ENCODE results near the gene GTPBP2. TPM values are rescaled to one million over a fixed set of nuclear protein-coding genes. Genes with fewer than 3 reads are reported as not detected.

GTPBP2 gene
- total RNA-seq, 1 experiment from 2014 or later = 186 TPM

DNA sequence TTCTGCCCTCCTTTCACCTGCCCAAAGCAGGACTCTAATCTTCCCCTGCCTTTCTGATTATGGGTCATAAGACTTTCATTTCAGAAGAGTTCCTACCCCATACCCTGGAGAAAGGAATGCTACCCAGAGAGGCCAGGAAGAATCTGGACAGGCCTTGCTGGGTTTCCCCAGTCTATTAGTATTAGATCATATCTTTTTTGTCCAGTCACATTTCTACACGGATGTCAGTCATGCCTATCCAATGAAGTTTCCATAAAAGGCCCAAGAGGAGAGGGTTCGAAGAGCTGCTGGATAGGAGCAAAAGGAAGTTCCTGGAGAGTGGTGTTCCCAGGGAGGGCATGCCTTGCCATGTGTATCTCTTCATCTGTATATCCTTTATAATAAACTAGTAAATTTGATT is 49.9 kb downstream of the GTPBP2 start:
- TF ChIP-seq, protein P1, sequence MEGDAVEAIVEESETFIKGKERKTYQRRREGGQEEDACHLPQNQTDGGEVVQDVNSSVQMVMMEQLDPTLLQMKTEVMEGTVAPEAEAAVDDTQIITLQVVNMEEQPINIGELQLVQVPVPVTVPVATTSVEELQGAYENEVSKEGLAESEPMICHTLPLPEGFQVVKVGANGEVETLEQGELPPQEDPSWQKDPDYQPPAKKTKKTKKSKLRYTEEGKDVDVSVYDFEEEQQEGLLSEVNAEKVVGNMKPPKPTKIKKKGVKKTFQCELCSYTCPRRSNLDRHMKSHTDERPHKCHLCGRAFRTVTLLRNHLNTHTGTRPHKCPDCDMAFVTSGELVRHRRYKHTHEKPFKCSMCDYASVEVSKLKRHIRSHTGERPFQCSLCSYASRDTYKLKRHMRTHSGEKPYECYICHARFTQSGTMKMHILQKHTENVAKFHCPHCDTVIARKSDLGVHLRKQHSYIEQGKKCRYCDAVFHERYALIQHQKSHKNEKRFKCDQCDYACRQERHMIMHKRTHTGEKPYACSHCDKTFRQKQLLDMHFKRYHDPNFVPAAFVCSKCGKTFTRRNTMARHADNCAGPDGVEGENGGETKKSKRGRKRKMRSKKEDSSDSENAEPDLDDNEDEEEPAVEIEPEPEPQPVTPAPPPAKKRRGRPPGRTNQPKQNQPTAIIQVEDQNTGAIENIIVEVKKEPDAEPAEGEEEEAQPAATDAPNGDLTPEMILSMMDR (IDR thresholded peaks at IDR 0.05; ENCODE audit: unreplicated experiment) = no peak

DNA sequence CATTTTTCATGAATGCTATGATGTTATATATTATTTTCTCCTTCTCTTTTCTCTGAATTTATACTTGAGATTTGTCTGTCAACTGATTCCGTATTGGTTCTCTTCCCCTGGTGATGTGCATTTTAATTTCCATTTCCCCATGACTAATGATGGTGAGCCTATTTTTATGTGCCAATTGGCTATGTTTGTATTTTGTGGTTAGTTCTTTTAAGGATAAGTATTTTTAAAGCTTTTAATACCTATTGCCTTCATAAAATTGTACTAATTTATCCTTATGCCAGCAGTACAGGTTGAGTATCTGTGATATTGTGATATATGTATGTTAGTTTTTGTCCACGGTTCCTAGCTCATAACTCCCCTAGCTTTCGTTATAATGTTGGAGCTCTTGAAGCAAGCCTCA is 50.3 kb downstream of the GTPBP2 start:
- DNase-seq = no peak
- CTCF ChIA-PET = no interaction called here

More for the DNA sequence above, 49.9 kb downstream of the GTPBP2 start:
- peak overlapping the region; percentile 23 for H3K4me3 Mint-ChIP-seq (ENCODE audit: low read depth, unreplicated experiment)
- no peak for DNase-seq
- CTCF ChIA-PET = no interaction called here
- H3K4me1 Mint-ChIP-seq (ENCODE audit: low read depth, unreplicated experiment) = peaks cover 26% of the 10 kb centered on the region
- H3K27me3 Mint-ChIP-seq (ENCODE audit: unreplicated experiment) = no peaks in the 10 kb centered on the region
- H3K9me3 Mint-ChIP-seq (ENCODE audit: low read depth, unreplicated experiment) = no peaks in the 10 kb centered on the region
- H3K36me3 Mint-ChIP-seq (ENCODE audit: insufficient read depth, unreplicated experiment) = peaks cover 55% of the 10 kb centered on the region
- no TSS peak for BruUV-seq (replicated peaks)
- peak overlapping the region; percentile 96 for H3K27ac Mint-ChIP-seq (ENCODE audit: unreplicated experiment)
- intact Hi-C loops (cut with micrococcal nuclease; ENCODE audit: unreplicated experiment) = no loop called here

DNA sequence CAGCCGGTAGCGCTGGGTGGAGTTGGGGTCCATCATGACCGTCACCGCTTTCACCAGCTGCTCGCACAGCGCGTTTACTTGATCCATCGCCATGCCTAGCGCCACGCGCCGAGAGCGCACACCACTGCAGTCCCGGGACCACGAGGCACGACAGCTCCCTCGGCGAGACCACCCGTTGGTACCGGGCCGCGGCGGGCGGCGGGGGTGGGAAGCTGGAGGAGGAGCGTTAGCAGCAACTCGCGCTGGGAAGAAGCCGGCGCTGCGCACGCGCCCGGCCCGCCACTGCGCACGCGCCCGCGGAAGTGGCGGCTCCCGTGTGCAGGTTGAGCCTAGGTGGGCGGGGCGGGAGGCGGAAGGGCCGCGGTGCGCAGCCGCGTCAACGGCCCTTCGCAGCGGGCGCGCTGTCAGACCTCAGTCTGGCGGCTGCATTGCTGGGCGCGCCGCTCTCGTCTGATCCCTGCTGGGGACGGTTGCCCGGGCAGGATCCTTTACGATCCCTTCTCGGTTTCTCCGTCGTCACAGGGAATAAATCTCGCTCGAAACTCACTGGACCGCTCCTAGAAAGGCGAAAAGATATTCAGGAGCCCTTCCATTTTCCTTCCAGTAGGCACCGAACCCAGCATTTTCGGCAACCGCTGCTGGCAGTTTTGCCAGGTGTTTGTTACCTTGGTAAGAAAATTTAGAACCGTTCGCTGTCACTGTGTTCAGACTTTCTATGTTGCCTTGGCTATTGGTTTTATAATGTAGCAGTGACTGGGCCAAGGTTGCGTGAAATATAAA is 53.1 kb downstream of the GTPBP2 start, which contains the start of the genes POLH and XPO5:
Gene POLH (plus strand): TSS at position 414 of the 780 bp plus-strand sequence. CDS start 6,135 bp downstream, outside the sequence.
Gene XPO5 (minus strand): TSS at position 267 of the 780 bp plus-strand sequence. CDS start 174 bp downstream, at position 93.
- H3K4me1 Mint-ChIP-seq (ENCODE audit: low read depth, unreplicated experiment) = peaks cover 32% of the 10 kb centered on the region
- H3K27ac Mint-ChIP-seq (ENCODE audit: unreplicated experiment) = peak within 1 kb of the TSS; percentile 96
- no TSS peak for BruUV-seq (replicated peaks)
- TF ChIP-seq, protein P1 (IDR thresholded peaks at IDR 0.05; ENCODE audit: unreplicated experiment) = peak; percentile 11
- H3K4me3 Mint-ChIP-seq (ENCODE audit: low read depth, unreplicated experiment) = peak within 1 kb of the TSS; percentile 100
- H3K27me3 Mint-ChIP-seq (ENCODE audit: unreplicated experiment) = no peaks in the 10 kb centered on the region
- H3K36me3 Mint-ChIP-seq (ENCODE audit: insufficient read depth, unreplicated experiment) = peaks cover 58% of the 10 kb centered on the region
- DNase-seq = peak; percentile 98
- CTCF ChIA-PET = interaction anchor here (0.6 to 1.5 kb wide), 3 partner anchors 12 to 195 kb away, joined by 3 to 4 read pairs (median 3); no protein-coding TSS in a partner anchor
- no peaks in the 10 kb centered on the region for H3K9me3 Mint-ChIP-seq (ENCODE audit: low read depth, unreplicated experiment)
- intact Hi-C loops (cut with micrococcal nuclease; ENCODE audit: unreplicated experiment) = no loop called here

More for the DNA sequence above, 50.3 kb downstream of the GTPBP2 start:
- Mint-ChIP-seq H3K9me3 (ENCODE audit: low read depth, unreplicated experiment) (no peaks in the 10 kb centered on the region), H3K27ac (ENCODE audit: unreplicated experiment) (peak overlapping the region; percentile 96), H3K36me3 (ENCODE audit: insufficient read depth, unreplicated experiment) (peaks cover 50% of the 10 kb centered on the region), H3K4me3 (ENCODE audit: low read depth, unreplicated experiment) (peak overlapping the region; percentile 23), H3K4me1 (ENCODE audit: low read depth, unreplicated experiment) (peaks cover 26% of the 10 kb centered on the region), H3K27me3 (ENCODE audit: unreplicated experiment) (no peaks in the 10 kb centered on the region)
- intact Hi-C loops (cut with micrococcal nuclease; ENCODE audit: unreplicated experiment) = no loop called here
- TF ChIP-seq, protein P1 (IDR thresholded peaks at IDR 0.05; ENCODE audit: unreplicated experiment) = no peak
- no TSS peak for BruUV-seq (replicated peaks)

DNA sequence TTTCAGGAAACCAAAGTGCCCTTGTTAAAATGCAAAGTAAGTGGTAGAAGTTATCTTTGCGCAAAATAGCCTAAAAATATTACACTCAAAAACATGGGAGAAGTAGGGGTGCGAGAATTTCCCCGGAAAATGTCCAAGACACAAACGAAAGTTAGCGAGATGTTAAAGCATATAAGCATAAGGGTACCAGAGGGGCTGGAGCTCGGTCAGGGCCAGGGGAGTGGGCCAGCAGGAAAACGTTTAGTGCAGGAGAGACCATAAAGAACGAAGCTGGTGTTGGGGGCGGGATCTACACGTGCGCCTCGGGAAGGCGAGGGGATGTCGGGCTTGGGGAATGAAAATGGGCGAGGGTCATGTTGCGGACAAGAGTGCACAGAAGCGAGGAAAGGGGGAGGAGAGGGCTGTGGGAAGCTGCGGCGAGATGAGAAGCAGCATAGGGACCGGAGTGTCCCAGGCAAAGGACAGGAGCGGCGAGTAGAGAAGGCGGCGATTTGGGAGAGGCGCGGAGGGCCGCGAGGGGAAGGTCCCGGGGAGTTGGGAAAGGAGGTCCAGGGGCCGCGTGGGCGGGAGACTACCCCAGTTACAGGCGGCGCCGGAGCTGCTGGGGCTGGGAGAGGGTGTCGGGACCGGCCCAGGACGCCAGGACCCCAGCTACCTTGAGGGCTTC is 53.8 kb downstream of the GTPBP2 start:
- Mint-ChIP-seq H3K27ac (ENCODE audit: unreplicated experiment) (peak overlapping the region; percentile 96), H3K27me3 (ENCODE audit: unreplicated experiment) (no peaks in the 10 kb centered on the region), H3K4me1 (ENCODE audit: low read depth, unreplicated experiment) (peaks cover 34% of the 10 kb centered on the region), H3K36me3 (ENCODE audit: insufficient read depth, unreplicated experiment) (peaks cover 59% of the 10 kb centered on the region), H3K9me3 (ENCODE audit: low read depth, unreplicated experiment) (no peaks in the 10 kb centered on the region), H3K4me3 (ENCODE audit: low read depth, unreplicated experiment) (peak overlapping the region; percentile 100)
- TF ChIP-seq, protein P1 (IDR thresholded peaks at IDR 0.05; ENCODE audit: unreplicated experiment) = no peak
- DNase-seq = peak; percentile 51
- BruUV-seq (replicated peaks) = no TSS peak
- intact Hi-C loops (cut with micrococcal nuclease; ENCODE audit: unreplicated experiment) = no loop called here
- CTCF ChIA-PET = interaction anchor here (1.5 kb wide), 1 partner anchor 11 kb away, joined by 3 read pairs; no protein-coding TSS in a partner anchor

Data from Calu3 (cell line).